ENCODE data around the gene KIF26B.

KIF26B gene

GRCh38 chr1:245226203-245226499, 71.4 kb downstream of the KIF26B start:
- no peak for TF ChIP-seq CTCF (IDR thresholded peaks at IDR 0.05; ENCODE audit: low read depth, low read length)
- no peak for DNase-seq (ENCODE audit: low read depth in 2 of 2)
- H3K4me3 ChIP-seq (replicated peaks in 1 of 2; ENCODE audit: low read depth in 2 of 2, low read length in 2 of 2), result no peak overlapping the region

DNA sequence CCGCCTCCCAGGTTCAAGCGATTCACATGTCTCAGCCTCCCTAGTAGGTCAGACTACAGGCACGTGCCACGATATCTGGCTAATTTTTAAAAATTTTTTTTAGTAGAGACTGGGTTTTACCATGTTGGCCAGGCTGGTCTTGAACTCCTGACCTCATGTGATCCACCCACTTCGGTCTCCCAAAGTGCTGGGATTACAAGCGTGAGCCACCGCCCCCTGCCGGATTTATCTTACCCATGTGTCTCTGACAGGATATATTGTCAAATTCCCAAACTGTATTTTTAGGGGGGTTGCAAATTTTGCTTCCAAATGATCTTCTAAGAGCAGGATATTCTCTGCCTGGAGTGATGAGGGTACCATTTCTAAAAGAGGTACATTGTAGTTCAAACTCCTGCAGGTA, 74.3 kb downstream of the KIF26B start:
- DNase-seq (ENCODE audit: low read depth in 2 of 2), result no peak
- H3K4me3 ChIP-seq (replicated peaks in 1 of 2; ENCODE audit: low read depth in 2 of 2, low read length in 2 of 2), result no peak overlapping the region
- no peak for TF ChIP-seq CTCF (IDR thresholded peaks at IDR 0.05; ENCODE audit: low read depth, low read length)

- no peak overlapping the region for H3K4me3 ChIP-seq (replicated peaks in 1 of 2; ENCODE audit: low read depth in 2 of 2, low read length in 2 of 2)
- no peak for TF ChIP-seq CTCF (IDR thresholded peaks at IDR 0.05; ENCODE audit: low read depth, low read length)
- no peak for DNase-seq (ENCODE audit: low read depth in 2 of 2)
Measured at GRCh38 chr1:245232931-245233330, 78.1 kb downstream of the KIF26B start.

GRCh38 chr1:245234217-245235081, 79.7 kb downstream of the KIF26B start:
- DNase-seq (ENCODE audit: low read depth in 2 of 2), result peak in 1 of 2 donors; percentile 16

DNA sequence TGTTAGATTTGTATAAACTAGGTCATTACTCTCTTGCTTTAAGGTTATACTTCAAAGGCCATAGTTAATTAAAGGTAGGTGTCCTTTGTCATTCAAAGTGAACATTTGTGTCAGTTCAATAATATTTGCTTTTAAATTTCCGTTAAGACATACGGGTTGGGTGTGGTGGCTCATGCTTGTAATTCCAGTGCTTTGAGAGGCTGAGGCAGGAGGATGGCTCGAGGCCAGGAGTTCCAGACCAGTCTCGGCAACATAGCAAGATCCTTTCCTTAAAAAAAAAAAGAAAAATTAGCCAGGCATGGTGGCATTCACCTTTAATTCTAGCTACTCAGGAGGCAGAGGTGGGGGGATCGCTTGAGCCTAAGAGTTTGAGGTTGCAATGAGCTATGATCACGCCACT, 80.4 kb downstream of the KIF26B start:
- peak; percentile 30 to 45 for DNase-seq (ENCODE audit: low read depth in 2 of 2)
- no peak for TF ChIP-seq CTCF (IDR thresholded peaks at IDR 0.05; ENCODE audit: low read depth, low read length)
- no peak overlapping the region for H3K4me3 ChIP-seq (replicated peaks in 1 of 2; ENCODE audit: low read depth in 2 of 2, low read length in 2 of 2)

More at GRCh38 chr1:245234217-245235081, 79.7 kb downstream of the KIF26B start:
- no peak for TF ChIP-seq CTCF (IDR thresholded peaks at IDR 0.05; ENCODE audit: low read depth, low read length)
- H3K4me3 ChIP-seq (replicated peaks in 1 of 2; ENCODE audit: low read depth in 2 of 2, low read length in 2 of 2), result no peak overlapping the region

- DNase-seq (ENCODE audit: low read depth in 2 of 2), result no peak
- no peak for TF ChIP-seq CTCF (IDR thresholded peaks at IDR 0.05; ENCODE audit: low read depth, low read length)
- H3K4me3 ChIP-seq (replicated peaks in 1 of 2; ENCODE audit: low read depth in 2 of 2, low read length in 2 of 2), result no peak overlapping the region
Measured at GRCh38 chr1:245240648-245241165, 85.9 kb downstream of the KIF26B start.
